HepG2 (cell line): ENCODE measurements around the gene ABCC5. TPM values are rescaled to one million over a fixed set of nuclear protein-coding genes. Genes with fewer than 3 reads are reported as not detected.

ENCODE experiments used
- ATAC-seq: fragments of 200-7000 bp; cut with Tn5 transposase; 3 replicates; pipeline ENCODE4 v1.9.1; 2020; ENCODE audit warnings: mild to moderate bottlenecking, moderate library complexity
- BruUV-seq: library from RNA; stranded (reverse); fragments of 400-500 nt; replicated peaks from 2 replicates; lab custom pipeline; 2021; lab: Mats Ljungman, UMichigan
- CTCF ChIA-PET: fragments of 300-600 bp; formaldehyde crosslinking; extraction: SDS; loops from one replicate; lab custom pipeline; 2021; ENCODE audit warnings: low total read pairs, inconsistent platforms, low intra/inter-chr PET ratio; lab: Yijun Ruan, JAX
- POLR2A ChIA-PET: fragments of 350-600 bp; sonication (Branson Sonifier 250); formaldehyde crosslinking; loops from one replicate; lab custom pipeline; 2020; ENCODE audit warnings: antibody characterized with exemption, inconsistent platforms; lab: Yijun Ruan, JAX
- DNase-seq: peaks from one replicate; pipeline ENCODE4 v3.0.0-alpha.2; 2015; ENCODE audit warnings: low spot score
- FAIRE-seq: peaks from 3 replicates; lab custom pipeline; 2011; peaks lifted over from hg19 to GRCh38; lab: Jason Lieb, UNC
- H2AFZ ChIP-seq: one replicate; pipeline ENCODE4 v1.6.1; 2011; ENCODE audit warnings: low read length, inconsistent platforms
- H3K27ac ChIP-seq: fragments of 300-600 bp; 3 replicates; pipeline ENCODE4 v1.8.0; 2011; ENCODE audit warnings: mixed run types, mild to moderate bottlenecking, mixed read lengths, low read length, inconsistent platforms; ENCODE audit not compliant: insufficient read depth; ENCODE audit errors: extremely low read length
- H3K27me3 ChIP-seq, 2 experiments: fragments of 200-600 bp in 1 of 2; 2 replicates in 1 of 2; 3 replicates in 1 of 2; pipeline versions ENCODE4 v1.6.0 to v1.8.0; 2011; ENCODE audit warnings: low read length in 2 of 2, mild to moderate bottlenecking in 2 of 2, moderate library complexity in 2 of 2, inconsistent platforms in 1 of 2; ENCODE audit not compliant: insufficient read depth in 2 of 2, control insufficient read depth in 1 of 2
- H3K36me3 ChIP-seq, 2 experiments: fragments of 200-600 bp in 1 of 2; replicated peaks in 1 of 2; 2 replicates in 1 of 2; 3 replicates in 1 of 2; pipeline versions ENCODE4 v1.5.1 to v1.8.0; 2011; ENCODE audit warnings: low read length in 2 of 2, inconsistent platforms in 1 of 2; ENCODE audit not compliant: insufficient read depth in 2 of 2, control insufficient read depth in 1 of 2
- H3K4me1 ChIP-seq: 2 replicates; pipeline ENCODE4 v1.5.1; 2012; ENCODE audit warnings: low read length, inconsistent platforms; ENCODE audit not compliant: insufficient read depth
- H3K4me2 ChIP-seq: 2 replicates; pipeline ENCODE4 v1.6.0; 2011; ENCODE audit warnings: low read depth, low read length, inconsistent platforms
- H3K4me3 ChIP-seq, 3 experiments: fragments of 200-600 bp in 1 of 3; sonication (generic), shearing (Covaris generic) in 1 of 3; replicated peaks in 1 of 3; 2 replicates each; pipeline ENCODE4 v1.5.1; 2011 to 2016; ENCODE audit warnings: low read length in 3 of 3, inconsistent platforms in 2 of 3, low read depth in 2 of 3, mild to moderate bottlenecking in 2 of 3, control low read depth in 1 of 3, mixed read lengths in 1 of 3; ENCODE audit not compliant: insufficient read depth in 1 of 3
- H3K79me2 ChIP-seq: one replicate; pipeline ENCODE4 v1.6.1; 2011; ENCODE audit warnings: low read length, inconsistent platforms; ENCODE audit not compliant: insufficient read depth
- H3K9ac ChIP-seq: 2 replicates; pipeline ENCODE4 v1.6.0; 2011; ENCODE audit warnings: mild to moderate bottlenecking, low read depth, low read length, inconsistent platforms; ENCODE audit not compliant: insufficient read depth
- H3K9me3 ChIP-seq: 2 replicates; pipeline ENCODE4 v1.5.1; 2012; ENCODE audit warnings: mild to moderate bottlenecking, low read length
- H4K20me1 ChIP-seq: 2 replicates; pipeline ENCODE4 v1.6.0; 2011; ENCODE audit warnings: inconsistent platforms, mild to moderate bottlenecking, low read length, moderate library complexity; ENCODE audit not compliant: insufficient read depth
- DNMT1 ChIP-seq: sonication (generic); formaldehyde crosslinking; IDR thresholded peaks from 2 replicates; pipeline ENCODE4 v1.5.1; 2020; ENCODE audit warnings: mild to moderate bottlenecking, missing genetic modification reagents
- FOXK2 ChIP-seq: fragments of 450-650 bp; IDR thresholded peaks from 2 replicates; pipeline ENCODE4 v1.6.1; 2016
- HNRNPL ChIP-seq: fragments of 200-400 bp; formaldehyde crosslinking; IDR thresholded peaks from 2 replicates; pipeline ENCODE4 v1.6.1; 2017; ENCODE audit warnings: mild to moderate bottlenecking, low read depth, low read length
- IRF2 ChIP-seq: IDR thresholded peaks from 2 replicates; pipeline ENCODE4 v1.6.1; 2018; ENCODE audit warnings: missing genetic modification reagents, missing compliant biosample characterization
- KDM5A ChIP-seq: fragments of 200-600 bp; sonication (generic); IDR thresholded peaks from 2 replicates; pipeline ENCODE4 v1.7.0; 2018; ENCODE audit warnings: antibody characterized with exemption, mild to moderate bottlenecking, low read length, borderline replicate concordance
- NR2F6 ChIP-seq, 2 experiments: IDR thresholded peaks; 2 replicates each; pipeline ENCODE4 v1.6.1; 2016; ENCODE audit warnings: antibody characterized with exemption in 1 of 2, mild to moderate bottlenecking in 1 of 2
- RBM22 ChIP-seq: fragments of 200-400 bp; formaldehyde crosslinking; optimal IDR thresholded peaks from 2 replicates; pipeline ENCODE3; 2017; ENCODE audit warnings: mild to moderate bottlenecking, low read length, moderate library complexity
- SMARCC2 ChIP-seq: fragments of 450-650 bp; IDR thresholded peaks from 2 replicates; pipeline ENCODE4 v1.6.1; 2017; ENCODE audit warnings: antibody characterized with exemption, mild to moderate bottlenecking
- ZMAT3 ChIP-seq: sonication (generic); formaldehyde crosslinking; conservative IDR thresholded peaks from 2 replicates; pipeline ENCODE4 v1.7.0; 2021; ENCODE audit warnings: missing genetic modification reagents
- ZNF44 ChIP-seq: sonication (generic); formaldehyde crosslinking; IDR thresholded peaks from 2 replicates; pipeline ENCODE4 v1.5.1; 2020; ENCODE audit warnings: mild to moderate bottlenecking, missing genetic modification reagents
- ZNF496 ChIP-seq: sonication (generic); formaldehyde crosslinking; IDR thresholded peaks from 2 replicates; pipeline ENCODE4 v1.8.1; 2023; ENCODE audit warnings: mild to moderate bottlenecking, moderate library complexity, missing genetic modification reagents; ENCODE audit not compliant: insufficient replicate concordance
- ZNF672 ChIP-seq: sonication (generic); formaldehyde crosslinking; IDR thresholded peaks from 2 replicates; pipeline ENCODE4 v1.8.1; 2022; ENCODE audit warnings: missing genetic modification reagents
- in situ Hi-C: cut with HindIII; loops from 2 replicates; pipeline ENCODE4 v1.10.0; 2017; ENCODE audit warnings: low pct_unique_long_range_greater_than_20kb; ENCODE audit not compliant: extremely low pct_ligation_motif_present
- intact Hi-C: fragments of 100-400 bp; cut with micrococcal nuclease; formaldehyde crosslinking; loops from one replicate; pipeline ENCODE4 v1.10.0; 2022; ENCODE audit not compliant: unreplicated experiment
- polyA plus RNA-seq, 8 experiments: library from polyadenylated mRNA; depleted of rRNA in 3 of 8; stranded (reverse) in 7 of 8; unstranded in 1 of 8; fragments of >200 nt; fragmentation: Illumina TruSeq in 4 of 8; extraction: Trizol in 4 of 8; gene quantifications; 2 replicates each; pipeline versions ENCODE4 v1.2.1 to v1.2.3, GENCODE V29; 2011 to 2016; ENCODE audit warnings: low read depth in 4 of 8, missing spikeins in 1 of 8, mixed read lengths in 1 of 8; ENCODE audit not compliant: insufficient read depth in 1 of 8
- total RNA-seq, 5 experiments: library from RNA; depleted of rRNA; stranded (reverse); fragments of >200 nt; fragmentation: Illumina TruSeq; extraction: Trizol; gene quantifications; 2 replicates each; pipeline ENCODE4 v1.2.3, GENCODE V29; 2016; ENCODE audit warnings: low read depth in 1 of 5
- TF ChIP-seq, protein P1 (sequence below): sonication (generic); formaldehyde crosslinking; IDR thresholded peaks from 2 replicates; pipeline ENCODE4 v1.5.0; 2020; ENCODE audit warnings: missing genetic modification reagents, mild to moderate bottlenecking, borderline replicate concordance
- TF ChIP-seq, protein P2 (sequence below): IDR thresholded peaks from 2 replicates; pipeline ENCODE4 v1.6.1; 2012; ENCODE audit warnings: low read depth, low read length, improper control_type of control experiment
- TF ChIP-seq, protein P3 (sequence below): sonication (generic); formaldehyde crosslinking; IDR thresholded peaks from 2 replicates; pipeline ENCODE4 v1.4.0; 2020; ENCODE audit warnings: mild to moderate bottlenecking, missing genetic modification reagents
- TF ChIP-seq, protein P4 (sequence below): sonication (generic); formaldehyde crosslinking; IDR thresholded peaks from 2 replicates; pipeline ENCODE4 v1.9.0; 2021; ENCODE audit warnings: missing genetic modification reagents, borderline replicate concordance

Gene ABCC5
- total and polyA plus RNA-seq, 2 of the 13 experiments (the other 11 are each of a cell fraction or from before 2014, with no cell fraction given), result 12.5 to 12.7 TPM

DNA sequence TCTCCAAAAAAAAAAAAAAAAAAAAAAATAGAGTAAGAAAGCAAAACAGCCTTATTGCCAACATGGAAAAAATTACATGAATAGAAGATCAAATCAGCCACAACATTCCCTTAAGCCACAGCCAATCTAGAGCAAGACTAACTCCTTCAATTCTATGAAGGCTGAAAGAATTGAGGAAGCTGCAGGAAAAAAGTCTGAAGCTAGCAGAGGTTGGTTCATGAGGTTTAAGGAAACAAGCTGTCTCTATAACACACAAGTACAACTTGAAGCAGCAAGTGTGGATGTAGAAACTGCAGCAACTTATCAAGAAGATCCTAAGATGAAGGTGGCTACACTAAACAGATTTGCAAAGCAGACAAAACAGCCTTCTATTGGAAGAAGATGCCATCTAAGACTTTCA is 142.3 kb downstream of the ABCC5 start:
- H3K36me3 ChIP-seq, result peaks cover 4 to 13% of the 10 kb centered on the region in 2 experiments; a peak in 4 of 5 replicates
- no peaks in the 10 kb centered on the region for H3K27me3 ChIP-seq
- no peak overlapping the region for H3K4me2 ChIP-seq
- peaks cover 80% of the 10 kb centered on the region for H3K79me2 ChIP-seq
- TF ChIP-seq DNMT1 (CRISPR knock-in tag) (no peak), ZMAT3 (CRISPR knock-in tag) (no peak), RBM22 (no peak), FOXK2 (no peak), IRF2 (CRISPR knock-in tag) (no peak), ZNF496 (CRISPR knock-in tag) (no peak), ZNF44 (CRISPR knock-in tag) (no peak), ZNF672 (CRISPR knock-in tag) (no peak), SMARCC2 (no peak), HNRNPL (no peak), NR2F6 (IDR thresholded peaks at IDR 0.05) (no peak), NR2F6 (CRISPR knock-in tag; IDR thresholded peaks at IDR 0.05) (no peak), KDM5A (no peak)
- TF ChIP-seq, protein P1, sequence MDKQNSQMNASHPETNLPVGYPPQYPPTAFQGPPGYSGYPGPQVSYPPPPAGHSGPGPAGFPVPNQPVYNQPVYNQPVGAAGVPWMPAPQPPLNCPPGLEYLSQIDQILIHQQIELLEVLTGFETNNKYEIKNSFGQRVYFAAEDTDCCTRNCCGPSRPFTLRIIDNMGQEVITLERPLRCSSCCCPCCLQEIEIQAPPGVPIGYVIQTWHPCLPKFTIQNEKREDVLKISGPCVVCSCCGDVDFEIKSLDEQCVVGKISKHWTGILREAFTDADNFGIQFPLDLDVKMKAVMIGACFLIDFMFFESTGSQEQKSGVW (CRISPR knock-in tag), result no peak
- TF ChIP-seq, protein P2, sequence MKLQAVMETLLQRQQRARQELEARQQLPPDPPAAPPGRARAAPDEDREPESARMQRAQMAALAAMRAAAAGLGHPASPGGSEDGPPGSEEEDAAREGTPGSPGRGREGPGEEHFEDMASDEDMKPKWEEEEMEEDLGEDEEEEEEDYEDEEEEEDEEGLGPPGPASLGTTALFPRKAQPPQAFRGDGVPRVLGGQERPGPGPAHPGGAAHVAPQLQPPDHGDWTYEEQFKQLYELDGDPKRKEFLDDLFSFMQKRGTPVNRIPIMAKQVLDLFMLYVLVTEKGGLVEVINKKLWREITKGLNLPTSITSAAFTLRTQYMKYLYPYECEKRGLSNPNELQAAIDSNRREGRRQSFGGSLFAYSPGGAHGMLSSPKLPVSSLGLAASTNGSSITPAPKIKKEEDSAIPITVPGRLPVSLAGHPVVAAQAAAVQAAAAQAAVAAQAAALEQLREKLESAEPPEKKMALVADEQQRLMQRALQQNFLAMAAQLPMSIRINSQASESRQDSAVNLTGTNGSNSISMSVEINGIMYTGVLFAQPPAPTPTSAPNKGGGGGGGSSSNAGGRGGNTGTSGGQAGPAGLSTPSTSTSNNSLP, result no peak
- TF ChIP-seq, protein P3, sequence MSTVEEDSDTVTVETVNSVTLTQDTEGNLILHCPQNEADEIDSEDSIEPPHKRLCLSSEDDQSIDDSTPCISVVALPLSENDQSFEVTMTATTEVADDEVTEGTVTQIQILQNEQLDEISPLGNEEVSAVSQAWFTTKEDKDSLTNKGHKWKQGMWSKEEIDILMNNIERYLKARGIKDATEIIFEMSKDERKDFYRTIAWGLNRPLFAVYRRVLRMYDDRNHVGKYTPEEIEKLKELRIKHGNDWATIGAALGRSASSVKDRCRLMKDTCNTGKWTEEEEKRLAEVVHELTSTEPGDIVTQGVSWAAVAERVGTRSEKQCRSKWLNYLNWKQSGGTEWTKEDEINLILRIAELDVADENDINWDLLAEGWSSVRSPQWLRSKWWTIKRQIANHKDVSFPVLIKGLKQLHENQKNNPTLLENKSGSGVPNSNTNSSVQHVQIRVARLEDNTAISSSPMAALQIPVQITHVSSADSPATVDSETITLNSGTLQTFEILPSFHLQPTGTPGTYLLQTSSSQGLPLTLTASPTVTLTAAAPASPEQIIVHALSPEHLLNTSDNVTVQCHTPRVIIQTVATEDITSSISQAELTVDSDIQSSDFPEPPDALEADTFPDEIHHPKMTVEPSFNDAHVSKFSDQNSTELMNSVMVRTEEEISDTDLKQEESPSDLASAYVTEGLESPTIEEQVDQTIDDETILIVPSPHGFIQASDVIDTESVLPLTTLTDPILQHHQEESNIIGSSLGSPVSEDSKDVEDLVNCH (CRISPR knock-in tag), result no peak
- TF ChIP-seq, protein P4, sequence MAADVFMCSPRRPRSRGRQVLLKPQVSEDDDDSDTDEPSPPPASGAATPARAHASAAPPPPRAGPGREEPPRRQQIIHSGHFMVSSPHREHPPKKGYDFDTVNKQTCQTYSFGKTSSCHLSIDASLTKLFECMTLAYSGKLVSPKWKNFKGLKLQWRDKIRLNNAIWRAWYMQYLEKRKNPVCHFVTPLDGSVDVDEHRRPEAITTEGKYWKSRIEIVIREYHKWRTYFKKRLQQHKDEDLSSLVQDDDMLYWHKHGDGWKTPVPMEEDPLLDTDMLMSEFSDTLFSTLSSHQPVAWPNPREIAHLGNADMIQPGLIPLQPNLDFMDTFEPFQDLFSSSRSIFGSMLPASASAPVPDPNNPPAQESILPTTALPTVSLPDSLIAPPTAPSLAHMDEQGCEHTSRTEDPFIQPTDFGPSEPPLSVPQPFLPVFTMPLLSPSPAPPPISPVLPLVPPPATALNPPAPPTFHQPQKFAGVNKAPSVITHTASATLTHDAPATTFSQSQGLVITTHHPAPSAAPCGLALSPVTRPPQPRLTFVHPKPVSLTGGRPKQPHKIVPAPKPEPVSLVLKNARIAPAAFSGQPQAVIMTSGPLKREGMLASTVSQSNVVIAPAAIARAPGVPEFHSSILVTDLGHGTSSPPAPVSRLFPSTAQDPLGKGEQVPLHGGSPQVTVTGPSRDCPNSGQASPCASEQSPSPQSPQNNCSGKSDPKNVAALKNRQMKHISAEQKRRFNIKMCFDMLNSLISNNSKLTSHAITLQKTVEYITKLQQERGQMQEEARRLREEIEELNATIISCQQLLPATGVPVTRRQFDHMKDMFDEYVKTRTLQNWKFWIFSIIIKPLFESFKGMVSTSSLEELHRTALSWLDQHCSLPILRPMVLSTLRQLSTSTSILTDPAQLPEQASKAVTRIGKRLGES (CRISPR knock-in tag), result no peak
- H3K27ac ChIP-seq, result no peak overlapping the region
- in situ Hi-C loops (loop anchor here (25.0 kb wide), 1 partner anchor 262 kb away; the partner anchor contains the start of gene EIF2B5), intact Hi-C loops (no loop called here)
- no peaks in the 10 kb centered on the region for H3K9me3 ChIP-seq
- no peak for FAIRE-seq
- no peak overlapping the region for H3K4me3 ChIP-seq
- peaks cover 23% of the 10 kb centered on the region; the same call in 1 of the 2 replicates for H4K20me1 ChIP-seq
- BruUV-seq, result no TSS peak
- peaks cover 23% of the 10 kb centered on the region for H3K4me1 ChIP-seq
- H3K9ac ChIP-seq, result no peak overlapping the region
- ATAC-seq, result no peak
- POLR2A ChIA-PET, result no interaction called here
- no peak for DNase-seq
- no peak overlapping the region for H2AFZ ChIP-seq
- CTCF ChIA-PET, result no interaction called here
